Measurements from ENCODE around the gene IL18R1. TPM values are rescaled to one million over a fixed set of nuclear protein-coding genes. Genes with fewer than 3 reads are reported as not detected.

Gene IL18R1
- total and polyA plus RNA-seq, 4 donors, result 4.8 to 12.7 (median 5.9) TPM

DNA sequence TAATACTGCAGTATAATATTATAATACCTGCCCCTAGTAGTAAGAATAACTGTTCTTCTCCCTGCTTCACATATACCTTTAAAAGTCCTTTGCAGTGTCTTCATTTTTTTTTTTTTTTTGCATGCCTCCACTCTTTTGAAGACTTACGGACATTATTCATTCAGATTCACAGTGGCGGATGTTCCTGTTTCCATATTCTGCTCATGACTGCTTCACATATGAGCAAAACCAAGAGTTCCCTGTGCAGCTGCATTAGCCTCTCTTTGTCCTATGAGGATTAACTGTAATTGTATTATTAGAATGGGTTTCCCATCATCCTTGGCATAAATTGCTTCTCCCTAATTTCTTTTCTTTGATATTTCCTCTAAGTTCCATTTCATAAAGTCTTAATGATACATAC lies 80.1 kb downstream of the IL18R1 start:
- H3K9me3 ChIP-seq (ENCODE audit: control insufficient read depth in 4 of 4, low read length in 3 of 4), result no peaks in the 10 kb centered on the region
- no peak overlapping the region for H3K27ac ChIP-seq (ENCODE audit: low read depth in 1 of 2, low read length in 2 of 2)
- no peak for DNase-seq (ENCODE audit: low spot score)
- TF ChIP-seq, protein P1, sequence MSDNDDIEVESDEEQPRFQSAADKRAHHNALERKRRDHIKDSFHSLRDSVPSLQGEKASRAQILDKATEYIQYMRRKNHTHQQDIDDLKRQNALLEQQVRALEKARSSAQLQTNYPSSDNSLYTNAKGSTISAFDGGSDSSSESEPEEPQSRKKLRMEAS (IDR thresholded peaks at IDR 0.05), result no peak
- TF ChIP-seq HNF4A (conservative IDR thresholded peaks at IDR 0.05), result no peak
- WGBS, result 86% methylated on average over 2 of the region's 2 CpGs
- H3K9ac ChIP-seq (ENCODE audit: low read depth in 1 of 2, low read length in 2 of 2), result no peak overlapping the region
- no peaks in the 10 kb centered on the region for H3K36me3 ChIP-seq (ENCODE audit: control insufficient read depth in 4 of 4, insufficient read depth in 3 of 4, low read depth in 1 of 4, low read length in 3 of 4)
- no peaks in the 10 kb centered on the region for H3K4me1 ChIP-seq (ENCODE audit: control insufficient read depth in 4 of 4, insufficient read depth in 4 of 4, low read length in 3 of 4)
- no peaks in the 10 kb centered on the region for H3K27me3 ChIP-seq (ENCODE audit: control insufficient read depth in 4 of 4, insufficient read depth in 4 of 4, low read length in 3 of 4)
- no peak overlapping the region for H3K4me3 ChIP-seq (ENCODE audit: low read depth in 1 of 3, low read length in 3 of 3)

DNA sequence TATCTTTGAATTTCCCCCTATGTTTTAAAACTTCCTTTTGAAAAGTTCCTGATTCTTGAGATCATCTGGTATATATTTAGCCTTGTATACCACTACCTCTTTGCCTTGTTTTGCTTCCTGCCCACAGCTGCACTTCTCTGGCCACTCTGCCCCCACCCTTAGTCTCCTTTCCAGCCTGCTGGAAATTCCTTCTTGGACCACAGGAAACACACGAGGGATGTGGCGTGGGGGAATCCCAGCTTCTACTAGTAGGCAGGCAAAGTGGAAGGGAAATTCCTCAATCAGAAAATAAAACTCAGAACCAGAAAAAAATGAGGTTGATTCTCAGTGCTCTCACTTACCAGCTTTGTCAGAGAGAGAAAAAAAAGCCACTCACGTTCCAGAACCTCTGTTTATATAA lies 80.7 kb downstream of the IL18R1 start:
- H3K4me3 ChIP-seq (ENCODE audit: low read depth in 1 of 3, low read length in 3 of 3), result no peak overlapping the region
- no peak overlapping the region for H3K9ac ChIP-seq (ENCODE audit: low read depth in 1 of 2, low read length in 2 of 2)
- H3K4me1 ChIP-seq (ENCODE audit: control insufficient read depth in 4 of 4, insufficient read depth in 4 of 4, low read length in 3 of 4), result no peaks in the 10 kb centered on the region
- H3K27ac ChIP-seq (ENCODE audit: low read depth in 1 of 2, low read length in 2 of 2), result no peak overlapping the region
- H3K27me3 ChIP-seq (ENCODE audit: control insufficient read depth in 4 of 4, insufficient read depth in 4 of 4, low read length in 3 of 4), result no peaks in the 10 kb centered on the region
- 52% methylated on average over 3 of the region's 3 CpGs for WGBS
- H3K36me3 ChIP-seq (ENCODE audit: control insufficient read depth in 4 of 4, insufficient read depth in 3 of 4, low read depth in 1 of 4, low read length in 3 of 4), result no peaks in the 10 kb centered on the region
- TF ChIP-seq RXRA (IDR thresholded peaks at IDR 0.05), result no peak
- TF ChIP-seq, protein P2, sequence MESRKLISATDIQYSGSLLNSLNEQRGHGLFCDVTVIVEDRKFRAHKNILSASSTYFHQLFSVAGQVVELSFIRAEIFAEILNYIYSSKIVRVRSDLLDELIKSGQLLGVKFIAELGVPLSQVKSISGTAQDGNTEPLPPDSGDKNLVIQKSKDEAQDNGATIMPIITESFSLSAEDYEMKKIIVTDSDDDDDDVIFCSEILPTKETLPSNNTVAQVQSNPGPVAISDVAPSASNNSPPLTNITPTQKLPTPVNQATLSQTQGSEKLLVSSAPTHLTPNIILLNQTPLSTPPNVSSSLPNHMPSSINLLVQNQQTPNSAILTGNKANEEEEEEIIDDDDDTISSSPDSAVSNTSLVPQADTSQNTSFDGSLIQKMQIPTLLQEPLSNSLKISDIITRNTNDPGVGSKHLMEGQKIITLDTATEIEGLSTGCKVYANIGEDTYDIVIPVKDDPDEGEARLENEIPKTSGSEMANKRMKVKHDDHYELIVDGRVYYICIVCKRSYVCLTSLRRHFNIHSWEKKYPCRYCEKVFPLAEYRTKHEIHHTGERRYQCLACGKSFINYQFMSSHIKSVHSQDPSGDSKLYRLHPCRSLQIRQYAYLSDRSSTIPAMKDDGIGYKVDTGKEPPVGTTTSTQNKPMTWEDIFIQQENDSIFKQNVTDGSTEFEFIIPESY (IDR thresholded peaks at IDR 0.05), result no peak
- no peak for TF ChIP-seq SP1 (IDR thresholded peaks at IDR 0.05)
- TF ChIP-seq JUND (IDR thresholded peaks at IDR 0.05), result no peak
- no peak for TF ChIP-seq HNF4G (IDR thresholded peaks at IDR 0.05)
- TF ChIP-seq, protein P1 (IDR thresholded peaks at IDR 0.05), result no peak
- TF ChIP-seq, protein P3, sequence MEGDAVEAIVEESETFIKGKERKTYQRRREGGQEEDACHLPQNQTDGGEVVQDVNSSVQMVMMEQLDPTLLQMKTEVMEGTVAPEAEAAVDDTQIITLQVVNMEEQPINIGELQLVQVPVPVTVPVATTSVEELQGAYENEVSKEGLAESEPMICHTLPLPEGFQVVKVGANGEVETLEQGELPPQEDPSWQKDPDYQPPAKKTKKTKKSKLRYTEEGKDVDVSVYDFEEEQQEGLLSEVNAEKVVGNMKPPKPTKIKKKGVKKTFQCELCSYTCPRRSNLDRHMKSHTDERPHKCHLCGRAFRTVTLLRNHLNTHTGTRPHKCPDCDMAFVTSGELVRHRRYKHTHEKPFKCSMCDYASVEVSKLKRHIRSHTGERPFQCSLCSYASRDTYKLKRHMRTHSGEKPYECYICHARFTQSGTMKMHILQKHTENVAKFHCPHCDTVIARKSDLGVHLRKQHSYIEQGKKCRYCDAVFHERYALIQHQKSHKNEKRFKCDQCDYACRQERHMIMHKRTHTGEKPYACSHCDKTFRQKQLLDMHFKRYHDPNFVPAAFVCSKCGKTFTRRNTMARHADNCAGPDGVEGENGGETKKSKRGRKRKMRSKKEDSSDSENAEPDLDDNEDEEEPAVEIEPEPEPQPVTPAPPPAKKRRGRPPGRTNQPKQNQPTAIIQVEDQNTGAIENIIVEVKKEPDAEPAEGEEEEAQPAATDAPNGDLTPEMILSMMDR (IDR thresholded peaks at IDR 0.05; ENCODE audit: low read depth, low read length, missing input control), result no peak
- no peak for TF ChIP-seq RAD21 (IDR thresholded peaks at IDR 0.05)
- TF ChIP-seq YY1 (IDR thresholded peaks at IDR 0.05), result no peak
- TF ChIP-seq, protein P4, sequence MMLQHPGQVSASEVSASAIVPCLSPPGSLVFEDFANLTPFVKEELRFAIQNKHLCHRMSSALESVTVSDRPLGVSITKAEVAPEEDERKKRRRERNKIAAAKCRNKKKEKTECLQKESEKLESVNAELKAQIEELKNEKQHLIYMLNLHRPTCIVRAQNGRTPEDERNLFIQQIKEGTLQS (IDR thresholded peaks at IDR 0.05), result no peak
- TF ChIP-seq EGR1 (IDR thresholded peaks at IDR 0.05; ENCODE audit: low read depth in 2 of 2), result no peak
- no peak for TF ChIP-seq FOXA1 (IDR thresholded peaks at IDR 0.05)
- no peak for TF ChIP-seq GABPA (IDR thresholded peaks at IDR 0.05 in 1 of 2, conservative IDR thresholded peaks at IDR 0.05 in 1 of 2)
- no peak for DNase-seq (ENCODE audit: low spot score)
- H3K9me3 ChIP-seq (ENCODE audit: control insufficient read depth in 4 of 4, low read length in 3 of 4), result no peaks in the 10 kb centered on the region

DNA sequence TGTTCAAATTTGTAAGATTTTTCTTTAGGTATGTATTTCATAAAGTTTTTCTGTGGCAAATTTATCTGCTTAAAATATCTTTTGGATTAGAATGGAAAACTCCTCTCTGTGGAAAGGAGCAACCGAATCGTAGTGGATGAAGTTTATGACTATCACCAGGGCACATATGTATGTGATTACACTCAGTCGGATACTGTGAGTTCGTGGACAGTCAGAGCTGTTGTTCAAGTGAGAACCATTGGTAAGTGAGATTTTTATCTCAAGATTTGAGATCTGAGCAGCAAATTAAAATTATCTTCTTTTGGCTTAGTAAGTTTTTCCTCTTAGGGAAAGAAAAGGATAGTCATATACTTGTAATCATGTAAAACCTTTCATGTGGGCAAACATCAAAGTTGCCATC lies 81.5 kb downstream of the IL18R1 start:
- WGBS, result 95% methylated on average over 4 of the region's 4 CpGs
- H3K36me3 ChIP-seq (ENCODE audit: control insufficient read depth in 4 of 4, insufficient read depth in 3 of 4, low read depth in 1 of 4, low read length in 3 of 4), result no peaks in the 10 kb centered on the region
- no peak overlapping the region for H3K9ac ChIP-seq (ENCODE audit: low read depth in 1 of 2, low read length in 2 of 2)
- no peaks in the 10 kb centered on the region for H3K9me3 ChIP-seq (ENCODE audit: control insufficient read depth in 4 of 4, low read length in 3 of 4)
- TF ChIP-seq SP1 (IDR thresholded peaks at IDR 0.05), result no peak
- TF ChIP-seq GABPA (IDR thresholded peaks at IDR 0.05 in 1 of 2, conservative IDR thresholded peaks at IDR 0.05 in 1 of 2), result no peak
- TF ChIP-seq, protein P2 (IDR thresholded peaks at IDR 0.05), result no peak
- TF ChIP-seq, protein P3 (IDR thresholded peaks at IDR 0.05; ENCODE audit: low read depth, low read length, missing input control), result no peak
- H3K4me1 ChIP-seq (ENCODE audit: control insufficient read depth in 4 of 4, insufficient read depth in 4 of 4, low read length in 3 of 4), result no peaks in the 10 kb centered on the region
- no peak for DNase-seq (ENCODE audit: low spot score)
- no peak overlapping the region for H3K27ac ChIP-seq (ENCODE audit: low read depth in 1 of 2, low read length in 2 of 2)
- no peak overlapping the region for H3K4me3 ChIP-seq (ENCODE audit: low read depth in 1 of 3, low read length in 3 of 3)
- no peaks in the 10 kb centered on the region for H3K27me3 ChIP-seq (ENCODE audit: control insufficient read depth in 4 of 4, insufficient read depth in 4 of 4, low read length in 3 of 4)
